CD8-positive, alpha-beta memory T cell (primary cell): Measurements from ENCODE around the gene CAPN3. TPM values are rescaled to one million over a fixed set of nuclear protein-coding genes. Genes with fewer than 3 reads are reported as not detected.
A peak's percentile ranks its signal among the peaks of the same experiment; 100 is the strongest.

Source experiments
- CTCF ChIA-PET: fragments of 350-600 bp; sonication (Branson Sonifier 250); formaldehyde crosslinking; loops from one replicate; lab custom pipeline; 2021; ENCODE audit warnings: antibody characterized with exemption; lab: Charles Lee
- POLR2A ChIA-PET: fragments of 350-600 bp; sonication (Branson Sonifier 250); formaldehyde crosslinking; loops from one replicate; lab custom pipeline; 2021; ENCODE audit warnings: antibody characterized with exemption; lab: Charles Lee
- DNase-seq, 5 donors: peaks; one replicate each; pipeline versions ENCODE4 v3.0.0 to v3.0.0-alpha.2; 2020 to 2022; ENCODE audit warnings: mixed read lengths in 1 of 5
- H3K27ac ChIP-seq: one replicate; pipeline ENCODE4 v1.7.0; 2013; ENCODE audit warnings: low read depth, mild to moderate bottlenecking, low read length, moderate library complexity
- H3K27me3 ChIP-seq: 2 replicates; pipeline ENCODE4 v1.7.0; 2013; ENCODE audit warnings: low read length, mild to moderate bottlenecking; ENCODE audit not compliant: insufficient read depth, poor library complexity, severe bottlenecking
- H3K36me3 ChIP-seq: 2 replicates; pipeline ENCODE4 v1.7.0; 2013; ENCODE audit warnings: mild to moderate bottlenecking, low read length, moderate library complexity; ENCODE audit not compliant: insufficient read depth
- H3K4me1 ChIP-seq: 2 replicates; pipeline ENCODE4 v1.7.0; 2013; ENCODE audit warnings: mild to moderate bottlenecking, low read length, moderate library complexity; ENCODE audit not compliant: insufficient read depth
- H3K4me3 ChIP-seq: 2 replicates; pipeline ENCODE4 v1.7.0; 2013; ENCODE audit warnings: mild to moderate bottlenecking, low read length
- H3K9me3 ChIP-seq: 2 replicates; pipeline ENCODE4 v1.7.0; 2013; ENCODE audit warnings: mild to moderate bottlenecking, low read length
- H3K27ac Mint-ChIP-seq, 8 donors: one replicate each; pipeline ENCODE4 v1.8.0; 2020 to 2021; ENCODE audit warnings: mixed read lengths in 8 of 8, mild to moderate bottlenecking in 6 of 8, inconsistent platforms in 3 of 8, moderate library complexity in 3 of 8
- H3K27me3 Mint-ChIP-seq, 2 donors: one replicate each; pipeline ENCODE4 v1.8.0; 2020 to 2021; ENCODE audit warnings: mixed read lengths in 2 of 2, mild to moderate bottlenecking in 1 of 2, moderate library complexity in 1 of 2
- H3K36me3 Mint-ChIP-seq, 3 donors: one replicate each; pipeline ENCODE4 v1.8.0; 2020 to 2021; ENCODE audit warnings: mixed read lengths in 3 of 3, inconsistent platforms in 1 of 3, mild to moderate bottlenecking in 1 of 3
- H3K4me1 Mint-ChIP-seq, 3 donors: one replicate each; pipeline ENCODE4 v1.8.0; 2020 to 2021; ENCODE audit warnings: mixed read lengths in 3 of 3, inconsistent platforms in 1 of 3, mild to moderate bottlenecking in 1 of 3
- H3K4me3 Mint-ChIP-seq, 7 donors: one replicate each; pipeline ENCODE4 v1.8.0; 2020 to 2021; ENCODE audit warnings: mixed read lengths in 7 of 7, mild to moderate bottlenecking in 6 of 7, moderate library complexity in 4 of 7, inconsistent platforms in 2 of 7
- H3K9me3 Mint-ChIP-seq, 5 donors: one replicate each; pipeline ENCODE4 v1.8.0; 2020 to 2022; ENCODE audit warnings: mixed read lengths in 5 of 5, mild to moderate bottlenecking in 3 of 5, moderate library complexity in 2 of 5, inconsistent platforms in 1 of 5
- polyA plus RNA-seq: library from polyadenylated mRNA; unstranded; fragments of 300-500 nt; fragmentation: Illumina TruSeq; gene quantifications from one replicate; pipeline ENCODE4 v1.2.3, GENCODE V29; 2021
- total RNA-seq, 2 experiments: library from RNA; stranded (reverse); gene quantifications; one replicate each; pipeline ENCODE4 v1.2.3, GENCODE V29; 2021

Gene CAPN3
- total and polyA plus RNA-seq, 3 experiments from 2014 or later: 1.1 to 4.3 (median 3.3) TPM

GRCh38 chr15:42378011-42378410 lies 18.7 kb downstream of the CAPN3 start:
- CTCF ChIA-PET: no interaction called here
- H3K9me3 Mint-ChIP-seq: peaks cover 0 to 5% (median 3%) of the 10 kb centered on the region in 5 donors

GRCh38 chr15:42384597-42384996 lies 25.3 kb downstream of the CAPN3 start:
- Mint-ChIP-seq H3K4me3 (no peak overlapping the region), H3K4me1 (no peaks in the 10 kb centered on the region), H3K27ac (no peak overlapping the region), H3K9me3 (no peaks in the 10 kb centered on the region), H3K36me3 (peaks cover 4 to 19% (median 5%) of the 10 kb centered on the region in 3 donors), H3K27me3 (no peaks in the 10 kb centered on the region)
- no peak overlapping the region for H3K4me3 ChIP-seq
- ChIA-PET POLR2A (no interaction called here), CTCF (no interaction called here)
- H3K27ac ChIP-seq: no peak overlapping the region
- H3K9me3 ChIP-seq: no peaks in the 10 kb centered on the region
- no peak for DNase-seq
- H3K4me1 ChIP-seq: no peaks in the 10 kb centered on the region
- no peaks in the 10 kb centered on the region for H3K27me3 ChIP-seq
- H3K36me3 ChIP-seq: no peaks in the 10 kb centered on the region

More at GRCh38 chr15:42378011-42378410, 18.7 kb downstream of the CAPN3 start:
- no peak for DNase-seq
- Mint-ChIP-seq H3K4me1 (no peaks in the 10 kb centered on the region), H3K4me3 (no peak overlapping the region), H3K36me3 (peaks cover 5 to 17% (median 11%) of the 10 kb centered on the region in 3 donors), H3K27me3 (no peaks in the 10 kb centered on the region), H3K27ac (no peak overlapping the region)
- Histone ChIP-seq H3K36me3 (no peaks in the 10 kb centered on the region), H3K27ac (no peak overlapping the region), H3K4me3 (no peak overlapping the region), H3K27me3 (no peaks in the 10 kb centered on the region), H3K4me1 (no peaks in the 10 kb centered on the region), H3K9me3 (no peaks in the 10 kb centered on the region)
- POLR2A ChIA-PET: no interaction called here

GRCh38 chr15:42385206-42385979 lies 26.1 kb downstream of the CAPN3 start:
- ChIA-PET POLR2A (no interaction called here), CTCF (interaction anchor here (0.8 kb wide), 1 partner anchor 14 kb away, joined by 3 read pairs; no protein-coding TSS in a partner anchor)
- no peak overlapping the region for H3K4me3 Mint-ChIP-seq
- peak overlapping the region in 1 of 8 donors; percentile 37 for H3K27ac Mint-ChIP-seq
- no peaks in the 10 kb centered on the region for H3K4me1 Mint-ChIP-seq
- H3K27me3 Mint-ChIP-seq: no peaks in the 10 kb centered on the region
- peaks cover 4 to 20% (median 7%) of the 10 kb centered on the region in 3 donors for H3K36me3 Mint-ChIP-seq
- Histone ChIP-seq H3K27ac (no peak overlapping the region), H3K27me3 (no peaks in the 10 kb centered on the region), H3K4me3 (no peak overlapping the region), H3K4me1 (no peaks in the 10 kb centered on the region), H3K9me3 (no peaks in the 10 kb centered on the region), H3K36me3 (no peaks in the 10 kb centered on the region)
- H3K9me3 Mint-ChIP-seq: no peaks in the 10 kb centered on the region
- no peak for DNase-seq

- H3K27ac Mint-ChIP-seq: peak overlapping the region in 1 of 8 donors; percentile 47
- Histone ChIP-seq H3K36me3 (no peaks in the 10 kb centered on the region), H3K4me3 (no peak overlapping the region), H3K4me1 (no peaks in the 10 kb centered on the region), H3K27ac (no peak overlapping the region), H3K9me3 (no peaks in the 10 kb centered on the region), H3K27me3 (no peaks in the 10 kb centered on the region)
- DNase-seq: no peak
- H3K27me3 Mint-ChIP-seq: no peaks in the 10 kb centered on the region
- H3K36me3 Mint-ChIP-seq: peaks cover 4 to 20% (median 7%) of the 10 kb centered on the region in 3 donors
- ChIA-PET POLR2A (no interaction called here), CTCF (interaction anchor here (0.8 kb wide), 1 partner anchor 15 kb away, joined by 3 read pairs; no protein-coding TSS in a partner anchor)
- H3K9me3 Mint-ChIP-seq: no peaks in the 10 kb centered on the region
- H3K4me1 Mint-ChIP-seq: no peaks in the 10 kb centered on the region
- H3K4me3 Mint-ChIP-seq: no peak overlapping the region
These were observed 26.8 kb downstream of the CAPN3 start for GRCh38 chr15:42385980-42386700.

GRCh38 chr15:42387603-42388002 lies 28.3 kb downstream of the CAPN3 start:
- H3K36me3 ChIP-seq: no peaks in the 10 kb centered on the region
- H3K4me1 ChIP-seq: no peaks in the 10 kb centered on the region
- Mint-ChIP-seq H3K4me3 (no peak overlapping the region), H3K9me3 (no peaks in the 10 kb centered on the region), H3K27me3 (no peaks in the 10 kb centered on the region), H3K27ac (peak overlapping the region in 1 of 8 donors; percentile 42), H3K4me1 (no peaks in the 10 kb centered on the region), H3K36me3 (peaks cover 4 to 20% (median 7%) of the 10 kb centered on the region in 3 donors)
- H3K4me3 ChIP-seq: no peak overlapping the region
- ChIA-PET POLR2A (no interaction called here), CTCF (interaction anchor here (1.2 kb wide), 1 partner anchor 398 kb away, joined by 4 read pairs; no protein-coding TSS in a partner anchor)
- no peak overlapping the region for H3K27ac ChIP-seq
- DNase-seq: no peak
- no peaks in the 10 kb centered on the region for H3K27me3 ChIP-seq
- H3K9me3 ChIP-seq: no peaks in the 10 kb centered on the region

- H3K36me3 ChIP-seq: no peaks in the 10 kb centered on the region
- H3K4me1 Mint-ChIP-seq: no peaks in the 10 kb centered on the region
- H3K27ac ChIP-seq: no peak overlapping the region
- H3K27ac Mint-ChIP-seq: no peak overlapping the region
- H3K4me1 ChIP-seq: no peaks in the 10 kb centered on the region
- H3K27me3 ChIP-seq: no peaks in the 10 kb centered on the region
- no peaks in the 10 kb centered on the region for H3K9me3 Mint-ChIP-seq
- no peak overlapping the region for H3K4me3 Mint-ChIP-seq
- no peaks in the 10 kb centered on the region for H3K9me3 ChIP-seq
- no peaks in the 10 kb centered on the region for H3K27me3 Mint-ChIP-seq
- no peak for DNase-seq
- ChIA-PET CTCF (no interaction called here), POLR2A (no interaction called here)
- peaks cover 0 to 6% (median 3%) of the 10 kb centered on the region in 3 donors for H3K36me3 Mint-ChIP-seq
- no peak overlapping the region for H3K4me3 ChIP-seq
These were observed 33.2 kb downstream of the CAPN3 start for GRCh38 chr15:42392309-42393024.

- no peaks in the 10 kb centered on the region for H3K4me1 ChIP-seq
- no peak overlapping the region for H3K4me3 ChIP-seq
- no peak overlapping the region for H3K27ac ChIP-seq
- no peak overlapping the region for H3K27ac Mint-ChIP-seq
- no peaks in the 10 kb centered on the region for H3K4me1 Mint-ChIP-seq
- H3K27me3 ChIP-seq: no peaks in the 10 kb centered on the region
- no peak for DNase-seq
- no peaks in the 10 kb centered on the region for H3K9me3 Mint-ChIP-seq
- no peaks in the 10 kb centered on the region for H3K27me3 Mint-ChIP-seq
- POLR2A ChIA-PET: no interaction called here
- no peaks in the 10 kb centered on the region for H3K36me3 ChIP-seq
- H3K36me3 Mint-ChIP-seq: peaks cover 0 to 5% (median 3%) of the 10 kb centered on the region in 3 donors
- H3K9me3 ChIP-seq: no peaks in the 10 kb centered on the region
- CTCF ChIA-PET: no interaction called here
- no peak overlapping the region for H3K4me3 Mint-ChIP-seq
These were observed 34.8 kb downstream of the CAPN3 start for GRCh38 chr15:42394106-42394505.
